Hematopoietic multipotent progenitor cell treated with erythropoietin and hydrocortisone succinate and interleukin-3 and kit ligand, for 17 days (in vitro differentiated cells): ENCODE data around the gene OR4F15.
"Not testable (repeated sequence)": the region's sequence is repeated elsewhere in the genome, so short reads cannot be mapped to it uniquely, and the experiment has no call there.

Experiments used
- DNase-seq: peaks from one replicate; pipeline ENCODE4 v3.0.0-alpha.2; 2015; ENCODE audit warnings: low spot score

Gene OR4F15

GRCh38 chr15:101811902-101812301 is at the start of gene OR4F15:
Gene OR4F15, plus strand, starts transcription at chr15:101812202. Its CDS starts 5,985 bp downstream, at chr15:101818187.
- DNase-seq = no peak

- DNase-seq = not testable (repeated sequence)
Observed at GRCh38 chr15:101764669-101765339, 47.2 kb upstream of the OR4F15 start.

GRCh38 chr15:101765340-101765671 is 46.7 kb upstream of the OR4F15 start:
- not testable (repeated sequence) for DNase-seq

- DNase-seq = no peak
Observed at GRCh38 chr15:101765772-101766456, 46.1 kb upstream of the OR4F15 start.

- not testable (repeated sequence) for DNase-seq
Observed at GRCh38 chr15:101767083-101767640, 44.8 kb upstream of the OR4F15 start.

GRCh38 chr15:101772921-101773320 is 39.1 kb upstream of the OR4F15 start:
- DNase-seq = no peak

GRCh38 chr15:101773496-101774100 is 38.4 kb upstream of the OR4F15 start:
- DNase-seq = no peak

- no peak for DNase-seq
Observed at GRCh38 chr15:101775136-101775535, 36.9 kb upstream of the OR4F15 start.

GRCh38 chr15:101778576-101778975 is 33.4 kb upstream of the OR4F15 start:
- DNase-seq = not testable (repeated sequence)

- DNase-seq = not testable (repeated sequence)
Observed at GRCh38 chr15:101780225-101780624, 31.8 kb upstream of the OR4F15 start.

GRCh38 chr15:101781928-101782327 is 30.1 kb upstream of the OR4F15 start:
- DNase-seq = no peak

- no peak for DNase-seq
Observed at GRCh38 chr15:101784644-101785043, 27.4 kb upstream of the OR4F15 start.

GRCh38 chr15:101786422-101786821 is 25.6 kb upstream of the OR4F15 start:
- not testable (repeated sequence) for DNase-seq

- DNase-seq = not testable (repeated sequence)
Observed at GRCh38 chr15:101788001-101788400, 24.0 kb upstream of the OR4F15 start.

GRCh38 chr15:101788503-101789269 is 23.3 kb upstream of the OR4F15 start:
- DNase-seq = not testable (repeated sequence)

GRCh38 chr15:101790748-101791147 is 21.3 kb upstream of the OR4F15 start:
- DNase-seq = not testable (repeated sequence)

- DNase-seq = not testable (repeated sequence)
Observed at GRCh38 chr15:101793981-101794380, 18.0 kb upstream of the OR4F15 start.

- DNase-seq = no peak
Observed at GRCh38 chr15:101795455-101795854, 16.5 kb upstream of the OR4F15 start.

GRCh38 chr15:101799665-101800064 is 12.3 kb upstream of the OR4F15 start:
- DNase-seq = no peak

GRCh38 chr15:101801048-101801447 is 11.0 kb upstream of the OR4F15 start:
- DNase-seq = no peak

- no peak for DNase-seq
Observed at GRCh38 chr15:101803209-101803608, 8.8 kb upstream of the OR4F15 start, which contains the start of gene OR4F6. Gene OR4F6, plus strand, starts transcription at chr15:101803509. Its CDS starts 2,211 bp downstream, at chr15:101805720.

GRCh38 chr15:101803676-101804075 is 8.3 kb upstream of the OR4F15 start:
- DNase-seq = no peak
